Endothelial cell of umbilical vein (primary cell): ENCODE data around the gene RNF5. TPM values are rescaled to one million over a fixed set of nuclear protein-coding genes. Genes with fewer than 3 reads are reported as not detected.

ENCODE experiments used
- BruUV-seq: library from RNA; stranded (reverse); fragments of 400-500 nt; replicated peaks from 2 replicates; lab custom pipeline; 2021; lab: Mats Ljungman, UMichigan
- CTCF ChIA-PET: fragments of 300-600, 350-600 bp; sonication (Branson Sonifier 250); formaldehyde crosslinking; loops from one replicate; lab custom pipeline; 2021; ENCODE audit warnings: antibody characterized with exemption, inconsistent platforms; lab: Charles Lee
- POLR2A ChIA-PET: fragments of 300-600, 350-600 bp; sonication (Branson Sonifier 250); formaldehyde crosslinking; loops from one replicate; lab custom pipeline; 2021; ENCODE audit warnings: antibody characterized with exemption, inconsistent platforms; lab: Charles Lee
- DNase-seq: peaks from one replicate; pipeline ENCODE4 v3.0.0-alpha.2; 2011; ENCODE audit warnings: low read depth, low spot score
- FAIRE-seq: peaks from 2 replicates; lab custom pipeline; 2011; peaks lifted over from hg19 to GRCh38; lab: Jason Lieb, UNC
- H2AFZ ChIP-seq: 2 replicates; pipeline ENCODE4 v1.6.0; 2012; ENCODE audit warnings: low read depth, low read length, control low read depth, inconsistent platforms
- H3K27ac ChIP-seq: 2 replicates; pipeline ENCODE4 v1.5.1; 2011; ENCODE audit warnings: low read depth, mild to moderate bottlenecking, control low read depth, low read length, moderate library complexity; ENCODE audit not compliant: insufficient read depth
- H3K27me3 ChIP-seq, 2 experiments: 2 replicates each; pipeline versions ENCODE4 v1.6.0 to v1.6.1; 2011; ENCODE audit warnings: low read length in 2 of 2, mixed read lengths in 1 of 2; ENCODE audit not compliant: control insufficient read depth in 2 of 2, insufficient read depth in 2 of 2
- H3K36me3 ChIP-seq, 2 experiments: 2 replicates in 1 of 2; 3 replicates in 1 of 2; pipeline ENCODE4 v1.5.1; 2011; ENCODE audit warnings: low read length in 2 of 2, mild to moderate bottlenecking in 1 of 2, moderate library complexity in 1 of 2; ENCODE audit not compliant: control insufficient read depth in 2 of 2, insufficient read depth in 2 of 2; ENCODE audit errors: extremely low read depth in 1 of 2
- H3K4me1 ChIP-seq: 3 replicates; pipeline ENCODE4 v1.5.1; 2011; ENCODE audit warnings: mild to moderate bottlenecking, low read length; ENCODE audit not compliant: control insufficient read depth, insufficient read depth; ENCODE audit errors: extremely low read depth
- H3K4me2 ChIP-seq: 2 replicates; pipeline ENCODE4 v1.6.1; 2011; ENCODE audit warnings: low read length, control low read depth, mixed read lengths; ENCODE audit not compliant: insufficient read depth
- H3K4me3 ChIP-seq, 3 experiments: fragments of 200-600 bp in 1 of 3; sonication (generic), shearing (Covaris generic) in 1 of 3; replicated peaks in 1 of 3; 2 replicates each; pipeline ENCODE4 v1.5.1; 2011 to 2016; ENCODE audit warnings: control low read depth in 3 of 3, low read length in 3 of 3, mild to moderate bottlenecking in 2 of 3, inconsistent platforms in 1 of 3, low read depth in 1 of 3, moderate library complexity in 1 of 3; ENCODE audit not compliant: insufficient read depth in 1 of 3
- H3K79me2 ChIP-seq: 2 replicates; pipeline ENCODE4 v1.6.0; 2012; ENCODE audit warnings: low read length, inconsistent platforms; ENCODE audit not compliant: control insufficient read depth, insufficient read depth
- H3K9ac ChIP-seq: replicated peaks from 2 replicates; pipeline ENCODE3; 2011; ENCODE audit warnings: low read length, control low read depth; ENCODE audit not compliant: insufficient read depth; ENCODE audit errors: extremely low read depth
- H3K9me1 ChIP-seq: replicated peaks from 3 replicates; pipeline ENCODE4 v1.6.0; 2011; ENCODE audit warnings: mild to moderate bottlenecking, low read length; ENCODE audit not compliant: control insufficient read depth, insufficient read depth; ENCODE audit errors: extremely low read depth
- H3K9me3 ChIP-seq: replicated peaks from 2 replicates; pipeline ENCODE4 v1.5.1; 2012; ENCODE audit warnings: low read length, inconsistent platforms; ENCODE audit not compliant: control insufficient read depth, insufficient read depth
- H4K20me1 ChIP-seq: replicated peaks from 2 replicates; pipeline ENCODE3; 2011; ENCODE audit warnings: mild to moderate bottlenecking, low read length; ENCODE audit not compliant: control insufficient read depth, insufficient read depth; ENCODE audit errors: extremely low read depth
- CTCF ChIP-seq, 2 donors: IDR thresholded peaks; 1 replicate in 1 of 2; 2 replicates in 1 of 2; pipeline ENCODE4 v1.5.1; 2011; ENCODE audit warnings: low read length in 2 of 2, mild to moderate bottlenecking in 2 of 2, moderate library complexity in 2 of 2, control low read depth in 1 of 2, inconsistent platforms in 1 of 2, low read depth in 1 of 2; ENCODE audit not compliant: insufficient read depth in 1 of 2; ENCODE audit errors: extremely low read depth in 1 of 2
- EZH2 ChIP-seq: IDR thresholded peaks from 2 replicates; pipeline ENCODE4 v1.6.1; 2012; ENCODE audit warnings: borderline replicate concordance, low read depth, mild to moderate bottlenecking, moderate library complexity, low read length, inconsistent platforms; ENCODE audit not compliant: severe bottlenecking
- JUN ChIP-seq: IDR thresholded peaks from 2 replicates; pipeline ENCODE4 v1.6.1; 2011; ENCODE audit warnings: borderline replicate concordance, low read depth; ENCODE audit not compliant: insufficient read length, insufficient read depth
- POLR2AphosphoS5 ChIP-seq: IDR thresholded peaks from 2 replicates; pipeline ENCODE4 v1.6.1; 2012; ENCODE audit warnings: low read depth, mild to moderate bottlenecking, control low read depth, low read length, moderate library complexity; ENCODE audit not compliant: insufficient read depth
- dilution Hi-C: fragments of 300-500 bp; cut with MboI; formaldehyde crosslinking; loops from one replicate; pipeline ENCODE4 v1.15.0; 2019; ENCODE audit warnings: low sequenced_read_pairs; ENCODE audit not compliant: extremely low pct_ligation_motif_present
- intact Hi-C: fragments of 100-400 bp; cut with micrococcal nuclease; formaldehyde crosslinking; loops from one replicate; pipeline ENCODE4 v1.10.0; 2022
- polyA plus RNA-seq, 4 experiments: library from polyadenylated mRNA; depleted of rRNA in 3 of 4; stranded (reverse) in 3 of 4; unstranded in 1 of 4; fragments of >200 nt; gene quantifications; 2 replicates each; pipeline versions ENCODE4 v1.2.1 to v1.2.3, GENCODE V29; 2011 to 2012; ENCODE audit warnings: missing spikeins in 1 of 4
- total RNA-seq: library from RNA; stranded (reverse); gene quantifications from 2 replicates; pipeline ENCODE4 v1.2.3, GENCODE V29; 2021

The RNF5 gene
- total and polyA plus RNA-seq, 2 donors (not counting 3 experiments of a cell fraction or from before 2014, with no cell fraction given), result 49.2 to 100 TPM

- Histone ChIP-seq H3K4me3 (peak overlapping the region; percentile 32 to 83 (median 73)), H3K27ac (peak overlapping the region; percentile 51), H3K27me3 (no peaks in the 10 kb centered on the region), H4K20me1 (no peaks in the 10 kb centered on the region), H3K9me3 (no peaks in the 10 kb centered on the region), H3K36me3 (peaks cover 0 to 16% of the 10 kb centered on the region in 2 experiments), H3K79me2 (peaks cover 23% of the 10 kb centered on the region), H3K9ac (peak overlapping the region; percentile 66), H2AFZ (no peak overlapping the region), H3K4me2 (peak overlapping the region; percentile 89), H3K4me1 (peaks cover 41% of the 10 kb centered on the region), H3K9me1 (no peaks in the 10 kb centered on the region)
- dilution Hi-C loops, result no loop called here
- ChIA-PET POLR2A (no interaction called here), CTCF (interaction anchor here (1.1 to 1.4 kb wide), 2 partner anchors 60 to 61 kb away, joined by 3 to 4 read pairs; partner anchors contain the start of gene ATF6B)
- no peak for TF ChIP-seq CTCF (IDR thresholded peaks at IDR 0.05; ENCODE audit: extremely low read depth in 1 of 2, insufficient read depth in 1 of 2, low read depth in 1 of 2, low read length in 2 of 2)
- no peak for TF ChIP-seq POLR2AphosphoS5
- TF ChIP-seq EZH2, result no peak
- no peak for TF ChIP-seq JUN
- intact Hi-C loops, result no loop called here
- FAIRE-seq (no peak), DNase-seq (no peak)
- BruUV-seq, result TSS peak; percentile 4
Observed at GRCh38 chr6:32189069-32189741, 11.0 kb downstream of the RNF5 start.
